HG02588 (cell line): ENCODE data around the gene AHCYL2.
A peak's percentile ranks its signal among the peaks of the same experiment; 100 is the strongest.
"Not testable (repeated sequence)": the region's sequence is repeated elsewhere in the genome, so short reads cannot be mapped to it uniquely, and the experiment has no call there.

Source experiments
- ATAC-seq: cut with Tn5 transposase; IDR thresholded peaks from one replicate; pipeline ENCODE4 v1.9.1; 2021; ENCODE audit warnings: mild to moderate bottlenecking, moderate library complexity; ENCODE audit not compliant: unreplicated experiment

The AHCYL2 gene

GRCh38 chr7:129405527-129405926, 180.7 kb downstream of the AHCYL2 start:
- no peak for ATAC-seq

DNA sequence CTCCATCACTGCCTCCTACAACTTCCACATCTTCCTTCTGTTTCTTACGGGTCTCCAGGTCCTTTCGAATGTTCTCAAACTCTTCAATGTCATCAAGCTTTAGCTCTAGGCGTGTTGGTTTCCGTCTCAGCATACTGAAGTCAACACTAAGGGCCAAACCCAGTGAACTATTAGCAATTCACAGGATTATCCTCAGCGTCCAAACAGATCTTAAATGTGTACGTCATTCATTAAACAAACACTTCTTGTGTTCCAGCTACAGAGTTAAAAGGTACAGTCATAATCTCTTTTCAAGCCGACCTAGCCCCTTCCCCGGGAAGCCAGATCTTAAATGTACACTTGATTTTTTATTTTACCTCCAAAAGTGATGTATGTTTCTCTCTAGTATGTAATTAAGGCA, 185.4 kb downstream of the AHCYL2 start:
- ATAC-seq, result not testable (repeated sequence)

- ATAC-seq, result no peak
Measured at GRCh38 chr7:129412501-129412900, 187.7 kb downstream of the AHCYL2 start.

GRCh38 chr7:129417073-129417472, 192.2 kb downstream of the AHCYL2 start:
- no peak for ATAC-seq

- no peak for ATAC-seq
Measured at GRCh38 chr7:129421717-129422250, 197.0 kb downstream of the AHCYL2 start.

- ATAC-seq, result no peak
Measured at GRCh38 chr7:129422727-129423126, 197.9 kb downstream of the AHCYL2 start.

- no peak for ATAC-seq
Measured at GRCh38 chr7:129423700-129424410, 199.0 kb downstream of the AHCYL2 start.

DNA sequence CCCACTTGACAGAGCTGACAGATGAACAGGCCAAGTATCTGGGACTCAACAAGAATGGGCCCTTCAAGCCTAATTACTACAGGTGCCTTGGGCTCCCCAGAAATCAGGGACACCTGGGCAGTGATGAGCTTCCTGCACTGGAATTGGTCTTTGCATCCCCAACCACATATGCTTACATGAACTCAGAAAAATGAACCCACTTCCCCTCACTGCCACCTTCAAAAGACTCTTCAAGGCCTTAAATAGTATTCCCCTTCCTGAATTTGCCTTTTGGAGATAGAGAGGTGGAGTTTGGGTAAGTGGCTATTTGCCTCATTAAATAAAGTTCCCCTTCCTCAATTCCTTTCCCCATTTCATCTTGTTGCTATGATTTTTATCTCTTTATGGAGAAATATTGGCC, 201.7 kb downstream of the AHCYL2 start:
- no peak for ATAC-seq

DNA sequence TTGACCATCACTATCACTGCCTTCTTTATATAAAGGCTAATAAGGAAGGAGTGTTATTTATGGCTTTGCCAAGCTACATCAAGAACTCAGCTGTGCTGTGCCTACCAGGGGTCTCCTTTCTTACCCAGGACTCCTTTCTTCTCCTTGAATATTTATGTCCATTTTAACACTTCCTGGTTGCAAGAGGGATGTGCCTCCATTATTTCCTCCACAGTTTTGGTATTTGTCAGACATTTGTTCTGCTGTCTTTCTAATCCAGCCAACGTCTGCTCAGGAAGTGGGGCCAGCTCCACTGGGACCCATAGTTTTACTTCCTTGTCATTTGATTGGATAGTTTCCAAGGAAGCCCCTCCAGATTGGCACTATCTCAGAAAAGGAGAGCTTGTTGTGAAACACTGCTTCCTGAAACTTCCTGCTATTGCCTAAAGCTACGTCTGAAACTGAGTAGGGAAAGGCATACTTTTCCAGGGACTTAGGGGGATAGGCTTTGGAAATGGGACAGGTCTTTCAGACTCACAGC, 202.8 kb downstream of the AHCYL2 start:
- ATAC-seq, result no peak

GRCh38 chr7:129431911-129432643, 207.2 kb downstream of the AHCYL2 start:
- no peak for ATAC-seq

DNA sequence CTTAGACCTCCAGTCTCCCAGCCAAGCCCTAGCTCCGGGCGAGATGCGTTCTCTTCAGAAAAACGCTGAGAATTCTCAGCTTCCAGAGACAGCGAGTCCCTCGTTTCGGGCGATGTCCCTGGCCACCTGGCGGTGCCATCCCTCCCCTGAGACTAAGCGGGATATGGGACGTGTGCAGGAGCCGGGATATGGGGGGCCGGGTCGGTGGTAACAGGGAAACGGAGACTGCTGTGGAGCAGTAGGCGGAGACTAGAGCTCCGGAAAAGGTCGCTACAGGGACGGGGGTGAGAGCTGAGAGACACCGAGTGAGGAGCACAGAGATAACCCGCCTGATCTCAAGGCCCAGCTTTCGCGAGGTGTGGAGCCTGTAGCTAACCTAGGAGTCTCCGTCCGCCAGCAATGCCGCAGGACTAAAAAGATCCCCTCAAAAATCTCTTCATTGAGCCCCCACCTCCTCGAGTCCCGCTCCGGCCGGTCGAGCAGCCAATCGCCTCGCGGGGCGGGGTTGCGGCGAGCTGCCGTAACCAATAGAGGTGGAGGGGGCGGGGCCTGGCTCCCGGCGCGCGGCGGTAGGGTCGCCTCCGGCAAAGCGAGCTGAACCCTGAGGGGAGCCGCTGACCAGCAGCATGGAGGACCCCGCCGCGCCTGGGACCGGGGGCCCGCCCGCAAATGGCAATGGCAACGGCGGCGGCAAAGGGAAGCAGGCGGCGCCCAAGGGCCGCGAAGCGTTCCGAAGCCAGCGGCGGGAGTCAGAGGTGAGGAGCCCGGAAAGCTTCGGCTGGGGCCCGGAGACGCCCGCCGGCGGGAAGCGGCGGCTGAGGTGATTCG, 209.2 kb downstream of the AHCYL2 start, which contains the start of gene STRIP2:
Gene STRIP2, plus strand, starts transcription at position 586 of the 828 bp plus-strand sequence. Its CDS starts 41 bp downstream, at position 627.
- peak; percentile 97 for ATAC-seq

DNA sequence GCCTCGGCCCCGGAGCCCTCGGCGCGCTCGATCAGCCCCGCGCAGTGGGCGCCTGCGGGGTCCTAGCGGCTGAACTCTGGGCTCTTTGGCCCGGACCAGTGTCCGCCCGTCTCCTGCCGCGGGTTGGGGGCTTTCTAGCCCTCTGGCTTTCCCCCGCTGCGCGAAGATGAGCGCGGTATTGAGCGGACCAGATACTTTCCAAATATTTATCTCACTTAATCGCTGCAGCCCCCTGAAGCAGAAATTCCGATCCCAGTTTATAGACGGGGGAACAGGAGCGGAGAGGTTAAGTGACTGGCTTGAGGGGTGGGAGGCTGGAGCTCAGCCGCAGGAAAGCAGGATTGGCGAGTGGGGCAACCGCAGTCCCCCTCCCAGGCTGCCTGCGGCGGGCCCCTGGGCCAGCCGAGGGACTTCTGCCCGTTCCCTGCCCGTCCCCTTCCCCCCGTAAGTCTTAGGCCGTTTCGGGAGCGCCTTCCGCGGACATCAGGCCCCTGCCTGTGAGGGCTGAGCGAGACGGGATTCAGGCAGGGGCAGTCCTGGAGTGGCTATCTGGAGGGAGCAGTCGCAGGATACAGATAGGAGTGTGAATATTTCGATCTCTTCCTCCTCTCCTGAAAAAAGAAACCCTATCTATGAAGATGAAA, 210.0 kb downstream of the AHCYL2 start:
- no peak for ATAC-seq

- no peak for ATAC-seq
Measured at GRCh38 chr7:129435414-129435829, 210.6 kb downstream of the AHCYL2 start.

DNA sequence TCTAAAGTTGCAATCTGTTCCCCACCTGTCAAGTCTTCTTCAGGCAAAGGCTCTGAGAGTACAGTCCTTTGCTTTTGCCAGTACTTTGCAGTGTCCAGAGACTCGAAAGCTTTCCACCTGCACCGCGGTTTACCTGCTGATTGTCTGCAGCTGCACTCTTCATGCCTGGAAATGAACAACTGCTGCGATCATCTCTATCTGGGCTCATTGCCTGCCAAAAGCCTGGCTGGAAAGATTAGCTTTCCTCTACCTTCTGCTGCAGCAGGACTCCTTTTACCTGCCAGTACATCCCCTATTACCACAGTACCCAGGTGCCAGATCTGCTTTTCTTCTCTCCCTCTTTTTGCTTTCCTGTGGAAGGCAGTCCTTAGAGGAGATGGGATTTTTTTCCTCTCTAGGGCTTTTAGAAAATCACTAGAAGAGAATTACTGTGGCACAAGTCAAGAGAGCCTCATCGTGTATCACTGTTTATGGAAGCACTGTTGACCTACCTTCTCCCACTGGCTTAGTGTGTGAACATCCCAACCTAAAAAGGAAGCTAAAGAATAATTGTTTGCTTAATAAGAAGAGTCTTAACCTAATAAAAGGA, 211.6 kb downstream of the AHCYL2 start:
- ATAC-seq, result no peak

DNA sequence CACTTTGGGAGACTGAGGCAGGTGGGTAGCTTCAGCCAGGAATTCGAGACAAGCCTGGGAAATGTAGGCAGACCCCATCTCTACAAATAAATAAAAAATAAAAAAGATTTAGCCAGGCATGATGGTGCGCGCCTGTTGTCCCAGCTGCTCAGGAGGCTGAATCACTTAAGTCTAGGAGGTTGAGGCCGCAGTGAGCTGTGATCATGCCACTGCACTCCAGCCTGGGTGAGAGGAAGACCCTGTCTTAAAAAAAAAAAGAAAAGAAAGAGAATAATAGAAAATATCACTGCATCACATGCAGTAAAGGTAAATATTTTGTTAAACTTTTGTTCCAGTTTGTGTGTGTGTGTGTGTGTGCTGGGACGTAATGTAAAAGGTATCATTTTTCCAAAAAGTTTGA, 212.4 kb downstream of the AHCYL2 start:
- no peak for ATAC-seq

DNA sequence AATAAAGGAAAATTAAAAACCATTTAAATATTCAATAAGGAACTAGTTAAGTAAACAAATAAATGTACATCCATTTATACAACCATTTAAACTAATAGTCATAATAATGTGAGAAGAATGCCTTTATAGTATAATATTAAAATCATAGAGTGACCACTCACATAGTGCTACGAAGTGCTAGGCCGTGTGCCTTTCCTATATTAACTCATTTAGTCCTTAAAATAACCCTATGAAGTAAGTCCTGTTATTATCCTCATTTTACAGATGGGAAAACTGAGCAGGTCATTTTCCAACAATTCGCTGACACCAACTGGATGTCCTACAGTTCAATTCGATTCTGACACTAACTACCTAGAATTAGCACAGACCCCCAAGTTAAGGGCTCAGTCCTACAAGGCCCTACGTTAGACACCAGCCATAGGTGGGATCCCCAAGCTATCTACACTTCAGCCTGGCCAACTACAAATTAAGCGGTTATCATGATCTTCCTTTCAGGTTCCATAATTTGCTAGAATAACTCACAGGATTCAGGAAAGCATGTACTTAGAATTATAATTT, 213.5 kb downstream of the AHCYL2 start:
- no peak for ATAC-seq

DNA sequence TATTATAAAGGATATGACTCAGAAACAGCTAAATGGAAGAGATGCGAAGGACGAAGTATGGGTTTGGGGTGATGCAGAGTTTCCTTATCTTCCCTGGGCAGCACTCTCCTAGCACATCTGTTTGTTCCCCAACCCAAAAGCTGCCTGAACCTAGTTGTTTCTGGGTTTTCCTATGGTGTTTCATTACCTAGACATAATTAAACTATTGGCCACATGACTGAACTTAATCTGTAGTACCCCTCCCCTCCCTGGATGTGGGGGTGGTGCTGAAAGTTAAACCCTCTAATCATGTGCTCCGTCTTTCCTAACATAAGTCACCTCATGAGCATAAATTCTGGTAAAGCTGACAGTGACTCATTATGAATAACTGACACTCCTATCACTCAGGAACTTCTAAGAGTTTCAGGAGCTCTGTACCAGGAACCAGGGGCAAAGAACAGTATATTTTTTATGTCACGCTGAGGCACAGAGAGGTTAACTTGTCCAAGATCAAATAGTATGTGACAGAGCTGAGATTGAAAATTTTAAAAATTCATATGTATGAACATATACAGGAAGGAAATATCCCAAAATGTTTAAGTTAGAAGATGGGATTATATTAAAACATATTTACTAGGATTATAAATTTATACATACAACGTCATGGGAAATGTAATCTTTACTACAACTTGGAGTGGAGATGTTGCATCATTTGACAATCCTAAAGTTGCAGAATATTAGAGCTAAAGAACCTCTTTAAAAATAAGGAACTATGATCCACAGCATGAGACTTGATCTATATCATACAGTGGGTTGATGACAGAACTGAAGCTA, 214.2 kb downstream of the AHCYL2 start:
- ATAC-seq, result no peak

- ATAC-seq, result no peak
Measured at GRCh38 chr7:129439963-129440625, 215.3 kb downstream of the AHCYL2 start.
